Neural cell (in vitro differentiated cells): ENCODE data around the gene BCOR. TPM values are rescaled to one million over a fixed set of nuclear protein-coding genes. Genes with fewer than 3 reads are reported as not detected.

Experiments
- H2AFZ ChIP-seq: fragments of 200-600, 300-800 bp; sonication (generic), shearing (Covaris generic); 2 replicates; pipeline ENCODE4 v1.6.0; 2014; ENCODE audit warnings: low read depth, mild to moderate bottlenecking, antibody characterized with exemption, low read length, moderate library complexity
- H3F3A ChIP-seq: fragments of 200-600 bp; shearing (Covaris generic); 2 replicates; pipeline ENCODE4 v1.6.1; 2016; ENCODE audit warnings: mild to moderate bottlenecking, moderate library complexity, mixed read lengths, antibody characterized with exemption, low read length; ENCODE audit not compliant: insufficient read depth, poor library complexity, severe bottlenecking
- H3K27ac ChIP-seq: fragments of 200-600, 300-800 bp; sonication (generic), shearing (Covaris generic); 2 replicates; pipeline ENCODE4 v1.5.1; 2014; ENCODE audit warnings: mild to moderate bottlenecking, low read length, moderate library complexity
- H3K27me3 ChIP-seq: fragments of 300-800, 200-600 bp; sonication (generic), shearing (Covaris generic); 2 replicates; pipeline ENCODE4 v1.6.0; 2014; ENCODE audit warnings: mild to moderate bottlenecking, low read depth, low read length, moderate library complexity; ENCODE audit not compliant: insufficient read depth
- H3K36me3 ChIP-seq: fragments of 300-800, 200-600 bp; sonication (generic), shearing (Covaris generic); 2 replicates; pipeline ENCODE4 v1.5.1; 2014; ENCODE audit warnings: mild to moderate bottlenecking, antibody characterized with exemption, low read length, moderate library complexity; ENCODE audit not compliant: insufficient read depth
- H3K4me2 ChIP-seq: fragments of 300-800, 200-600 bp; sonication (generic), shearing (Covaris generic); 2 replicates; pipeline ENCODE4 v1.6.0; 2014; ENCODE audit warnings: mild to moderate bottlenecking, low read length
- H3K4me3 ChIP-seq: fragments of 300-800, 200-600 bp; sonication (generic), shearing (Covaris generic); 2 replicates; pipeline ENCODE4 v1.5.1; 2014; ENCODE audit warnings: mild to moderate bottlenecking, low read length, moderate library complexity
- H3K79me2 ChIP-seq: fragments of 200-600 bp; shearing (Covaris generic); replicated peaks from 2 replicates; pipeline ENCODE4 v1.6.0; 2014; ENCODE audit warnings: mild to moderate bottlenecking, low read length, moderate library complexity; ENCODE audit not compliant: insufficient read depth
- H3K9ac ChIP-seq: fragments of 300-800, 200-600 bp; sonication (generic), shearing (Covaris generic); 2 replicates; pipeline ENCODE4 v1.6.1; 2016; ENCODE audit warnings: mild to moderate bottlenecking, low read length, mixed read lengths
- H3K9me2 ChIP-seq: fragments of 200-600 bp; shearing (Covaris generic); 2 replicates; pipeline ENCODE4 v1.6.1; 2016; ENCODE audit warnings: mild to moderate bottlenecking, low read length, mixed read lengths; ENCODE audit not compliant: insufficient read depth
- H3K9me3 ChIP-seq: fragments of 200-600, 300-800 bp; sonication (generic), shearing (Covaris generic); 2 replicates; pipeline ENCODE4 v1.6.1; 2016; ENCODE audit warnings: mild to moderate bottlenecking, mixed run types, low read length, moderate library complexity, mixed read lengths
- H4K20me1 ChIP-seq: fragments of 200-600 bp; shearing (Covaris generic); 2 replicates; pipeline ENCODE4 v1.6.1; 2016; ENCODE audit warnings: mild to moderate bottlenecking, mixed run types; ENCODE audit not compliant: insufficient read depth
- CTCF ChIP-seq: fragments of 450-650 bp; IDR thresholded peaks from 2 replicates; pipeline ENCODE4 v1.5.1; 2014; ENCODE audit warnings: antibody characterized with exemption, mild to moderate bottlenecking, moderate library complexity; ENCODE audit not compliant: poor library complexity, severe bottlenecking
- EP300 ChIP-seq: fragments of 450-650 bp; conservative IDR thresholded peaks from 2 replicates; pipeline ENCODE4 v1.6.1; 2014; ENCODE audit warnings: antibody characterized with exemption, mild to moderate bottlenecking, moderate library complexity; ENCODE audit not compliant: poor library complexity, severe bottlenecking
- EZH2 ChIP-seq: fragments of 200-600, 300-800 bp; shearing (Covaris generic), sonication (generic); IDR thresholded peaks from 2 replicates; pipeline ENCODE4 v1.6.1; 2014; ENCODE audit warnings: antibody characterized with exemption, low read length, borderline replicate concordance, mild to moderate bottlenecking; ENCODE audit not compliant: insufficient read depth, poor library complexity, severe bottlenecking
- MXI1 ChIP-seq: fragments of 450-650 bp; conservative IDR thresholded peaks from 2 replicates; pipeline ENCODE4 v1.6.1; 2014; ENCODE audit warnings: antibody characterized with exemption, mild to moderate bottlenecking; ENCODE audit not compliant: poor library complexity, severe bottlenecking
- POLR2AphosphoS5 ChIP-seq: IDR thresholded peaks from 2 replicates; pipeline ENCODE4 v1.6.1; 2012
- RAD21 ChIP-seq: fragments of 450-650 bp; conservative IDR thresholded peaks from 2 replicates; pipeline ENCODE4 v1.6.1; 2014; ENCODE audit warnings: antibody characterized with exemption, mild to moderate bottlenecking, moderate library complexity
- REST ChIP-seq: IDR thresholded peaks from 2 replicates; pipeline ENCODE4 v1.6.1; 2012; ENCODE audit warnings: borderline replicate concordance
- SMC3 ChIP-seq: fragments of 450-650 bp; conservative IDR thresholded peaks from 2 replicates; pipeline ENCODE4 v1.6.1; 2014; ENCODE audit warnings: antibody characterized with exemption, mild to moderate bottlenecking, moderate library complexity; ENCODE audit not compliant: poor library complexity
- TAF1 ChIP-seq: IDR thresholded peaks from 2 replicates; pipeline ENCODE4 v1.6.1; 2012; ENCODE audit warnings: low read depth
- polyA plus RNA-seq: library from polyadenylated mRNA; depleted of rRNA; stranded (reverse); fragments of >200 nt; gene quantifications from 2 replicates; pipeline ENCODE4 v1.2.3, GENCODE V29; 2014

Gene BCOR
- polyA plus RNA-seq, 1 donor from 2014 or later, result 18.0 TPM

GRCh38 chrX:40106676-40107290 lies 9.0 kb upstream of the BCOR start:
- H3K9ac ChIP-seq, result peak overlapping the region; percentile 65
- H3K79me2 ChIP-seq, result no peaks in the 10 kb centered on the region
- H2AFZ ChIP-seq, result no peak overlapping the region
- H3F3A ChIP-seq, result no peaks in the 10 kb centered on the region
- peak overlapping the region; percentile 61 for H3K4me3 ChIP-seq
- H3K27me3 ChIP-seq, result no peaks in the 10 kb centered on the region
- H3K27ac ChIP-seq, result peak overlapping the region; percentile 65
- no peaks in the 10 kb centered on the region for H3K9me3 ChIP-seq
- TF ChIP-seq TAF1 (no peak), SMC3 (no peak), MXI1 (no peak), POLR2AphosphoS5 (no peak), EP300 (no peak), RAD21 (no peak), CTCF (no peak), EZH2 (no peak)
- H3K9me2 ChIP-seq, result no peaks in the 10 kb centered on the region
- no peaks in the 10 kb centered on the region for H4K20me1 ChIP-seq
- H3K36me3 ChIP-seq, result no peaks in the 10 kb centered on the region
- H3K4me2 ChIP-seq, result no peak overlapping the region

GRCh38 chrX:40105835-40106675 lies 8.3 kb upstream of the BCOR start:
- Histone ChIP-seq H3K9ac (peak overlapping the region; percentile 74), H3K79me2 (no peaks in the 10 kb centered on the region), H3K27me3 (no peaks in the 10 kb centered on the region), H2AFZ (no peak overlapping the region), H4K20me1 (no peaks in the 10 kb centered on the region), H3F3A (no peaks in the 10 kb centered on the region), H3K4me2 (peak overlapping the region; percentile 30), H3K4me3 (peak overlapping the region; percentile 66), H3K9me3 (no peaks in the 10 kb centered on the region), H3K27ac (peak overlapping the region; percentile 79), H3K36me3 (no peaks in the 10 kb centered on the region), H3K9me2 (no peaks in the 10 kb centered on the region)
- TF ChIP-seq REST (no peak), TAF1 (no peak), EZH2 (no peak), RAD21 (peak; percentile 4), CTCF (no peak), MXI1 (peak; percentile 35), POLR2AphosphoS5 (peak; percentile 46), SMC3 (no peak), EP300 (no peak)
